Left ventricle myocardium superior (tissue), 1 donor: Measurements from ENCODE around the gene ACSBG1. TPM values are rescaled to one million over a fixed set of nuclear protein-coding genes. Genes with fewer than 3 reads are reported as not detected.
"Not testable (repeated sequence)": the region's sequence is repeated elsewhere in the genome, so short reads cannot be mapped to it uniquely, and the experiment has no call there.

Experiments
- ATAC-seq: fragments of 200-7000 bp; cut with Tn5 transposase; one replicate; pipeline ENCODE4 v1.9.1; 2020; ENCODE audit warnings: mild to moderate bottlenecking, moderate library complexity
- DNase-seq: peaks from one replicate; pipeline ENCODE4 v3.0.0-alpha.2; 2020
- intact Hi-C: fragments of 100-400 bp; cut with micrococcal nuclease; formaldehyde crosslinking; loops from one replicate; pipeline ENCODE4 v1.11.0; 2022
- total RNA-seq: library from RNA; stranded (reverse); fragmentation: NEBNext Ultra II Directional; extraction: Animal tissue kit (Norgen Biotek cat#: 25700); gene quantifications from one replicate; pipeline ENCODE4 v1.2.1, GENCODE V29; 2021
- donor health status: DM: no; HTN: yes; CAD: no; lungs with severe emphysema.

The ACSBG1 gene
- total RNA-seq, 1 donor from 2014 or later = 0.05 TPM

GRCh38 chr15:78179906-78180305 lies 54.5 kb downstream of the ACSBG1 start:
- ATAC-seq (no peak), DNase-seq (no peak)
- intact Hi-C loops = loop anchor here (5.0 kb wide), 1 partner anchor 62 kb away; no protein-coding TSS in a partner anchor

- no peak for DNase-seq
- no peak for ATAC-seq
- intact Hi-C loops = loop anchor here (5.0 kb wide), 1 partner anchor 63 kb away; no protein-coding TSS in a partner anchor
Observed at GRCh38 chr15:78179286-78179840, 55.0 kb downstream of the ACSBG1 start.

- intact Hi-C loops = loop anchor here (5.0 kb wide), 1 partner anchor 64 kb away; no protein-coding TSS in a partner anchor
- DNase-seq (no peak), ATAC-seq (no peak)
Observed at GRCh38 chr15:78178064-78178463, 56.3 kb downstream of the ACSBG1 start.

GRCh38 chr15:78177447-78177873 lies 56.9 kb downstream of the ACSBG1 start:
- intact Hi-C loops = loop anchor here (5.0 kb wide), 1 partner anchor 65 kb away; no protein-coding TSS in a partner anchor
- peak; percentile 60 for ATAC-seq
- DNase-seq = peak; percentile 64

- no peak for ATAC-seq
- no peak for DNase-seq
- intact Hi-C loops = loop anchor here (5.0 kb wide), 1 partner anchor 67 kb away; no protein-coding TSS in a partner anchor
Observed at GRCh38 chr15:78175330-78175729, 59.0 kb downstream of the ACSBG1 start.

GRCh38 chr15:78174401-78174800 lies 60.0 kb downstream of the ACSBG1 start:
- intact Hi-C loops = no loop called here
- ATAC-seq = no peak
- DNase-seq = no peak

GRCh38 chr15:78171864-78172472 lies 62.4 kb downstream of the ACSBG1 start:
- intact Hi-C loops = no loop called here
- no peak for ATAC-seq
- DNase-seq = no peak

GRCh38 chr15:78170848-78171773 lies 63.3 kb downstream of the ACSBG1 start:
- DNase-seq = peak; percentile 46
- ATAC-seq = peak; percentile 73
- intact Hi-C loops = no loop called here

- intact Hi-C loops = no loop called here
- DNase-seq = no peak
- ATAC-seq = no peak
Observed at GRCh38 chr15:78168608-78169007, 65.8 kb downstream of the ACSBG1 start.

GRCh38 chr15:78167227-78167888 lies 67.0 kb downstream of the ACSBG1 start:
- ATAC-seq (no peak), DNase-seq (no peak)
- intact Hi-C loops = no loop called here

- intact Hi-C loops = no loop called here
- ATAC-seq = no peak
Observed at GRCh38 chr15:78164010-78164409, 70.4 kb downstream of the ACSBG1 start.

GRCh38 chr15:78162038-78162437 lies 72.3 kb downstream of the ACSBG1 start:
- ATAC-seq (no peak), DNase-seq (no peak)
- intact Hi-C loops = no loop called here

More at GRCh38 chr15:78164010-78164409, 70.4 kb downstream of the ACSBG1 start:
- no peak for DNase-seq

- intact Hi-C loops = no loop called here
- DNase-seq = no peak
- ATAC-seq = peak; percentile 87
Observed at GRCh38 chr15:78159395-78159794, 75.0 kb downstream of the ACSBG1 start.

GRCh38 chr15:78157203-78157602 lies 77.2 kb downstream of the ACSBG1 start:
- ATAC-seq (no peak), DNase-seq (no peak)
- intact Hi-C loops = no loop called here

- DNase-seq = no peak
- no peak for ATAC-seq
- intact Hi-C loops = no loop called here
Observed at GRCh38 chr15:78156653-78157052, 77.7 kb downstream of the ACSBG1 start.

- intact Hi-C loops = no loop called here
- DNase-seq (no peak), ATAC-seq (no peak)
Observed at GRCh38 chr15:78155355-78155939, 78.9 kb downstream of the ACSBG1 start.

- no peak for DNase-seq
- intact Hi-C loops = no loop called here
- ATAC-seq = no peak
Observed at GRCh38 chr15:78154955-78155354, 79.4 kb downstream of the ACSBG1 start.

- ATAC-seq, intact Hi-C loops, DNase-seq: not testable (repeated sequence)
Observed at GRCh38 chr15:78151075-78151474, 83.3 kb downstream of the ACSBG1 start.
